Nephron progenitor cell (in vitro differentiated cells): ENCODE data around the gene DZANK1.

Source experiments
- DNase-seq: peaks from one replicate; pipeline ENCODE4 v3.0.0; 2021
- H3K27ac Mint-ChIP-seq: 2 replicates; pipeline ENCODE4 v1.8.0; 2021; ENCODE audit warnings: mild to moderate bottlenecking, moderate library complexity, mixed read lengths
- H3K27me3 Mint-ChIP-seq: 2 replicates; pipeline ENCODE4 v1.8.0; 2021; ENCODE audit warnings: mild to moderate bottlenecking, low read depth, mixed read lengths; ENCODE audit not compliant: poor library complexity
- H3K36me3 Mint-ChIP-seq: 2 replicates; pipeline ENCODE4 v1.8.0; 2021; ENCODE audit warnings: low read depth, mixed read lengths
- H3K4me1 Mint-ChIP-seq: 2 replicates; pipeline ENCODE4 v1.8.0; 2021; ENCODE audit warnings: mixed read lengths
- H3K4me3 Mint-ChIP-seq: 2 replicates; pipeline ENCODE4 v1.8.0; 2021; ENCODE audit warnings: mild to moderate bottlenecking, moderate library complexity, mixed read lengths
- H3K9me3 Mint-ChIP-seq: 2 replicates; pipeline ENCODE4 v1.8.0; 2021; ENCODE audit warnings: mild to moderate bottlenecking, moderate library complexity, mixed read lengths
- TF ChIP-seq, protein P1 (sequence below): fragments of 200-600 bp; sonication (generic); IDR thresholded peaks from 2 replicates; pipeline ENCODE4 v1.5.0; 2021; ENCODE audit warnings: antibody characterized with exemption

Gene DZANK1

DNA sequence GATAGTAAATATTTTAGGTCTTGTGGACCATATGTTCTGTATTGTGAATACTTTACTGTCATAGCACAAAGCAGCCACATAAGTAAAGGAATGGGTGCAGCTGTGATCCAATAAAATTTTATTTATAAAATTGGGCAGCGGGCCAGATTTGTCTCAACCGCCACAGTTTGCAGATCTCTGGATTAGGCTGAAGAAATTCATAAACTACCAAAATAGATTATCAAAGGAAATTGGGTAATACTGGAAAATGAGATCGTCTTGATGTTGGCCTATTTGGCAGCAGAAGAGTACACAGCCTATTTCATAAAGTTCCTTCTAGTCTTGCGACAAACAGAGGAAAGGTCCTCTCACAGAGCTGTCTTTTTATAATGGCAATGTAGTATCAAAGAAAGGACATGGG is 69.8 kb downstream of the DZANK1 start:
- H3K9me3 Mint-ChIP-seq: peaks cover 5% of the 10 kb centered on the region
- no peaks in the 10 kb centered on the region for H3K27me3 Mint-ChIP-seq
- no peak for DNase-seq
- H3K4me3 Mint-ChIP-seq: no peak overlapping the region
- H3K27ac Mint-ChIP-seq: no peak overlapping the region
- H3K4me1 Mint-ChIP-seq: peaks cover 11% of the 10 kb centered on the region
- H3K36me3 Mint-ChIP-seq: peaks cover 38% of the 10 kb centered on the region
- TF ChIP-seq, protein P1, sequence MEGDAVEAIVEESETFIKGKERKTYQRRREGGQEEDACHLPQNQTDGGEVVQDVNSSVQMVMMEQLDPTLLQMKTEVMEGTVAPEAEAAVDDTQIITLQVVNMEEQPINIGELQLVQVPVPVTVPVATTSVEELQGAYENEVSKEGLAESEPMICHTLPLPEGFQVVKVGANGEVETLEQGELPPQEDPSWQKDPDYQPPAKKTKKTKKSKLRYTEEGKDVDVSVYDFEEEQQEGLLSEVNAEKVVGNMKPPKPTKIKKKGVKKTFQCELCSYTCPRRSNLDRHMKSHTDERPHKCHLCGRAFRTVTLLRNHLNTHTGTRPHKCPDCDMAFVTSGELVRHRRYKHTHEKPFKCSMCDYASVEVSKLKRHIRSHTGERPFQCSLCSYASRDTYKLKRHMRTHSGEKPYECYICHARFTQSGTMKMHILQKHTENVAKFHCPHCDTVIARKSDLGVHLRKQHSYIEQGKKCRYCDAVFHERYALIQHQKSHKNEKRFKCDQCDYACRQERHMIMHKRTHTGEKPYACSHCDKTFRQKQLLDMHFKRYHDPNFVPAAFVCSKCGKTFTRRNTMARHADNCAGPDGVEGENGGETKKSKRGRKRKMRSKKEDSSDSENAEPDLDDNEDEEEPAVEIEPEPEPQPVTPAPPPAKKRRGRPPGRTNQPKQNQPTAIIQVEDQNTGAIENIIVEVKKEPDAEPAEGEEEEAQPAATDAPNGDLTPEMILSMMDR: no peak

- no peak overlapping the region for H3K4me3 Mint-ChIP-seq
- no peaks in the 10 kb centered on the region for H3K9me3 Mint-ChIP-seq
- no peaks in the 10 kb centered on the region for H3K27me3 Mint-ChIP-seq
- DNase-seq: no peak
- no peak overlapping the region for H3K27ac Mint-ChIP-seq
- TF ChIP-seq, protein P1: no peak
- peaks cover 11% of the 10 kb centered on the region for H3K4me1 Mint-ChIP-seq
- peaks cover 25% of the 10 kb centered on the region for H3K36me3 Mint-ChIP-seq
These were observed 71.3 kb downstream of the DZANK1 start for GRCh38 chr20:18395544-18395943.

- Mint-ChIP-seq H3K4me3 (no peak overlapping the region), H3K9me3 (no peaks in the 10 kb centered on the region), H3K27me3 (no peaks in the 10 kb centered on the region), H3K4me1 (peaks cover 11% of the 10 kb centered on the region), H3K36me3 (peaks cover 22% of the 10 kb centered on the region), H3K27ac (no peak overlapping the region)
- peak; percentile 11 for DNase-seq
- TF ChIP-seq, protein P1: no peak
These were observed 72.5 kb downstream of the DZANK1 start for GRCh38 chr20:18394363-18394762.

GRCh38 chr20:18391686-18392085 is 75.1 kb downstream of the DZANK1 start:
- Mint-ChIP-seq H3K4me3 (no peak overlapping the region), H3K4me1 (peaks cover 11% of the 10 kb centered on the region), H3K36me3 (peaks cover 18% of the 10 kb centered on the region), H3K27ac (no peak overlapping the region), H3K9me3 (no peaks in the 10 kb centered on the region), H3K27me3 (no peaks in the 10 kb centered on the region)
- TF ChIP-seq, protein P1: no peak
- DNase-seq: no peak

GRCh38 chr20:18390201-18390600 is 76.6 kb downstream of the DZANK1 start:
- DNase-seq: no peak
- Mint-ChIP-seq H3K27ac (no peak overlapping the region), H3K9me3 (no peaks in the 10 kb centered on the region), H3K36me3 (peaks cover 18% of the 10 kb centered on the region), H3K4me1 (peaks cover 7% of the 10 kb centered on the region), H3K4me3 (no peak overlapping the region), H3K27me3 (no peaks in the 10 kb centered on the region)
- TF ChIP-seq, protein P1: no peak

- Mint-ChIP-seq H3K4me3 (no peak overlapping the region), H3K27me3 (no peaks in the 10 kb centered on the region), H3K9me3 (no peaks in the 10 kb centered on the region), H3K36me3 (peaks cover 18% of the 10 kb centered on the region), H3K27ac (no peak overlapping the region), H3K4me1 (no peaks in the 10 kb centered on the region)
- TF ChIP-seq, protein P1: no peak
- DNase-seq: no peak
These were observed 78.0 kb downstream of the DZANK1 start for GRCh38 chr20:18388860-18389259.
